Activated naive CD4-positive, alpha-beta T cell treated with anti-CD3 and anti-CD28 coated beads, Interleukin-2, amount 50 U/mL, for 24 hours (primary cell): ENCODE data around the gene SORCS3.

Source experiments
- H3K27ac Mint-ChIP-seq: one replicate; pipeline ENCODE4 v1.8.0; 2021; ENCODE audit warnings: mild to moderate bottlenecking, mixed read lengths
- H3K27me3 Mint-ChIP-seq: one replicate; pipeline ENCODE4 v1.8.0; 2021; ENCODE audit warnings: mixed read lengths
- H3K36me3 Mint-ChIP-seq: one replicate; pipeline ENCODE4 v1.8.0; 2021; ENCODE audit warnings: mixed read lengths
- H3K4me1 Mint-ChIP-seq: one replicate; pipeline ENCODE4 v1.8.0; 2021; ENCODE audit warnings: mixed read lengths
- H3K4me3 Mint-ChIP-seq: one replicate; pipeline ENCODE4 v1.8.0; 2021; ENCODE audit warnings: mild to moderate bottlenecking, mixed read lengths
- H3K9me3 Mint-ChIP-seq: one replicate; pipeline ENCODE4 v1.8.0; 2021; ENCODE audit warnings: mixed read lengths

The SORCS3 gene

DNA sequence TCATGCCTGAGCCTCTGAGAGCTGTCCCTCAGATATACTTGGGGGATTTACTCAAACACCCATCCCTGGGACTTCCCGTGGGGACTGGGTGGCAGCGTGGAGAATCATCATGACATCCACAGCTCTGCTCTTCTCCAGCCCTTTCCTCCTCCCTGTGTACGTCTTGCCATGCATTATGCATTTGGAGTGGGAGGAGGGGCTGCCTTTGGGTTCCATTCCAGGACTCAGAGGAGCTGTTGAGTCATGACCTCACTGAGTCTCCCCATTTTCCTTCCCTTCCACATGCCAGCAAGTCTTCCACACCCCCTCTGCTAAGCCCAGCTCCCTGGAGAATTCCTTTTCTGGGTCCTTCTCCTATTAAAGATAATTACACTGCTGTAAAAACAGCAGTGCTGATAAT lies 480.7 kb downstream of the SORCS3 start:
- Mint-ChIP-seq H3K9me3 (no peaks in the 10 kb centered on the region), H3K27me3 (no peaks in the 10 kb centered on the region), H3K36me3 (peaks cover 2% of the 10 kb centered on the region), H3K4me1 (no peaks in the 10 kb centered on the region), H3K4me3 (no peak overlapping the region), H3K27ac (no peak overlapping the region)

DNA sequence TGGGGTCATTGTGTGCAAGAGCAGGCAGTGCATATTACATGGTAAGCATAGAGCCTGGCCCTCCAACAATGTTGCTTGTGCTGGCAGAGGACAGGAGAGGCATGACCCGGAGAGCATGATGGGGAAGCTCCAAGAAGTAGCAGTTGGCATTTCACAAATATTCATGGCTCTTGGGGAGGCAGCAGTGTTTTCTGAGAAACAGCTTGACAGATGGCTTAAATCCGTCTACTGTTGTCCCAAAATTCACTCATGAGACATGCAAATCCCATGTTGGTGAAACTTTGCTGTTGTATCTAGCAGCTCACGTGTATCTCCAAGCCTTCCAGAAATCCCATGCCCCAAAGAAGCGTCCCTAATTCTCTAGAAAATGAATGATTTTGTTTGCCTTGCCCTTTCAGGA lies 487.0 kb downstream of the SORCS3 start:
- no peaks in the 10 kb centered on the region for H3K27me3 Mint-ChIP-seq
- no peak overlapping the region for H3K4me3 Mint-ChIP-seq
- H3K27ac Mint-ChIP-seq: no peak overlapping the region
- H3K9me3 Mint-ChIP-seq: no peaks in the 10 kb centered on the region
- H3K36me3 Mint-ChIP-seq: peaks cover 2% of the 10 kb centered on the region
- H3K4me1 Mint-ChIP-seq: no peaks in the 10 kb centered on the region

DNA sequence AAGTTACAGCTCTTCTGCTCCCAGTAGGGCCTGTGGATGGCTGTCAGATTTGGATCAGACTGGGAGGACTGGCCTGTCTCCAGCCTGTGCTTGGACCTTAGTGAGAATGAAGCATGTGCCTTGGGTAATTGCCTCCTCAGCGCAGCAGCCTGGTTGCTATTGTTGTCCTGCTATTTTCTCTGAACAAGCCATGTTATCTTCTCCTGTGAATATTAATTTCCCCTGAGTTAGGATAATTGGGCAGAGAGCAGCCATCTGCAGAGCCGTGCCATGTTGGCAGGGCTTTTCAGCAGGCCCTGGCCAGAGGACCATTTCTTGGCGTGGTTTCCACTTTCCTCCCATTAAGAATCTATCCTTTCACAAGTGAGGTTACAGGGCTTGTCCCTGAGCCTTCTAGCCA lies 497.3 kb downstream of the SORCS3 start:
- Mint-ChIP-seq H3K4me3 (no peak overlapping the region), H3K4me1 (no peaks in the 10 kb centered on the region), H3K9me3 (peaks cover 4% of the 10 kb centered on the region), H3K36me3 (peaks cover 3% of the 10 kb centered on the region), H3K27me3 (no peaks in the 10 kb centered on the region), H3K27ac (no peak overlapping the region)

DNA sequence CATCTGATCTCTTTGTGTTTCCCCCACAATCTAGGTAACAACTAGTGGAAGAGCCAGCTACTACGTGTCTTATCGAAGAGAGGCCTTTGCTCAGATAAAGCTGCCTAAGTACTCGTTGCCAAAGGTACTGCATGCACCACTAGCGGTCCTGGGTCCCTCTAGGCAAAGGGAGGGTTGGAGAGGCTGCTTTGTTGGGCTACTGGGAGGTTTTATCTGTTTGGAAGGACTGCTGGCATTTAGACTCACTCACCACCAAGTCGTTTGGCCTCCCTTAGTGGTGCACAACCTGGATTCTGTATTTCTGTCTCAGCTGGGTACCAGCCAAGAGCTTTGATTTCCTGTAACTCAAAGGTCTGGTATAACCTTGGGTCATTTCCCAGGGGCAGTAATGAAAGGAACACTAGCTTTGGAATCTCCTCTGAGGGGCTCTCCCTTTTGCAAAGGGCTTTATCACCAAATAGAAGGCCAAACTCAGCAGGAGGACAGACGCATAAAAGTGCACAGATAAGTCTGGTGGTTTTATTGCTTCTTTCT lies 498.3 kb downstream of the SORCS3 start:
- no peaks in the 10 kb centered on the region for H3K4me1 Mint-ChIP-seq
- H3K27ac Mint-ChIP-seq: no peak overlapping the region
- H3K9me3 Mint-ChIP-seq: peaks cover 4% of the 10 kb centered on the region
- no peak overlapping the region for H3K4me3 Mint-ChIP-seq
- peaks cover 3% of the 10 kb centered on the region for H3K36me3 Mint-ChIP-seq
- no peaks in the 10 kb centered on the region for H3K27me3 Mint-ChIP-seq

DNA sequence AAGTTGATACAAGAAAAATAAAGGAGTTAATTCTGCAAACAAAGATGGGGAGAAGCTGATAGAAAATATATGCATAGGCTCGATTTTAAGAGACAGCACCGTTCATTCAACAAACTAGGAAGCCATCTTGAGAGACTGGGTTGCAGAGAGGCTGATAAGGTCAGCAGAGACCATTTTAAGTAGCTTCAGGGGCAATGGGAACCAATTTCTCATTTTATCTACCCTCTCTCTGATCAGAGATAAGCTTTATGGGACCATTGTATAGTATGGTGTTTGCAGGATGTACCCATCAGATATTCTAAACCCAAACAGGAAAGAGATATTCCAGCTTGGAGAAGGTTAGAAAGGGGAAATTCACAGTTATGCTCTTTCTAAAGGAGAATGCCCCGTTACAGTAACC lies 499.5 kb downstream of the SORCS3 start:
- Mint-ChIP-seq H3K27me3 (no peaks in the 10 kb centered on the region), H3K4me1 (no peaks in the 10 kb centered on the region), H3K4me3 (no peak overlapping the region), H3K9me3 (peaks cover 2% of the 10 kb centered on the region), H3K27ac (no peak overlapping the region), H3K36me3 (peaks cover 2% of the 10 kb centered on the region)

DNA sequence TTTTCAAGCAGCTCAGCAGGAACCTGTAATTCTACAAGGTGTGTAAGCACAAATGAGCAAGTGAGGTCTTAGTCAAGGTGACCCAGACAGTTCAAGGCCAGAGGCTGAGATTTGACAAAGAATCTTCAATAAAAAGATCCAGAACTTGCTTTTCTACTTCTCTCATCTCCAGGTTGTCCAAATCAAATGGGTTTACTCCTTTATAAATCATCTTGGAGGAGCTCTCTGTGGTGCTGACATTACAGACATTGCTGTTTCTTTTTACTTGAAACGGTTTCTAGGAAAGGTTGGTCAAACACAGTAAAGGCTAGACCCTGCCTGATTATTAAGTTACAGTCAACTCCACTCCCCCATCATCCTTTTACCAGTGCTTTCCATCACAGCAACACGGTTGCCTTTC lies 504.6 kb downstream of the SORCS3 start:
- Mint-ChIP-seq H3K27ac (no peak overlapping the region), H3K4me3 (no peak overlapping the region), H3K36me3 (peaks cover 3% of the 10 kb centered on the region), H3K27me3 (no peaks in the 10 kb centered on the region), H3K9me3 (no peaks in the 10 kb centered on the region), H3K4me1 (no peaks in the 10 kb centered on the region)

DNA sequence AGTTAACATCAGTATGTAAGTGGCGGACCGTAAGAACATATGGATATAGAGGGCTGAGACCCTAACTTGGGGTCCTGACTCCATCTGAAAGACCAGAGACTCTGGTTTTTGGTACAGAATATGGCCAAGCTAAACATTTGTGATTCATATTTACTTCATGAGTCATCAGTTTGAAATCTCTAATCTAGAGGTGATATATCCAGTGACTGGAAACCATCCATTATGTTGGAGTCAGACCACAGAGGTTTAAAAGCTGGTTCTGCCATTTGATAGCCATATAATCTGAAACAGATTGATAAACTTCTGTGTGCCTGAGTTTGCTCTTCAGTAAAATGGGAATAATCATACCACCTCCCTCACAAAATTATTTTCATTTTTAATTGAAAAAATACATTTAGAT lies 505.3 kb downstream of the SORCS3 start:
- no peaks in the 10 kb centered on the region for H3K4me1 Mint-ChIP-seq
- peaks cover 3% of the 10 kb centered on the region for H3K36me3 Mint-ChIP-seq
- no peak overlapping the region for H3K4me3 Mint-ChIP-seq
- no peaks in the 10 kb centered on the region for H3K9me3 Mint-ChIP-seq
- no peak overlapping the region for H3K27ac Mint-ChIP-seq
- H3K27me3 Mint-ChIP-seq: no peaks in the 10 kb centered on the region

DNA sequence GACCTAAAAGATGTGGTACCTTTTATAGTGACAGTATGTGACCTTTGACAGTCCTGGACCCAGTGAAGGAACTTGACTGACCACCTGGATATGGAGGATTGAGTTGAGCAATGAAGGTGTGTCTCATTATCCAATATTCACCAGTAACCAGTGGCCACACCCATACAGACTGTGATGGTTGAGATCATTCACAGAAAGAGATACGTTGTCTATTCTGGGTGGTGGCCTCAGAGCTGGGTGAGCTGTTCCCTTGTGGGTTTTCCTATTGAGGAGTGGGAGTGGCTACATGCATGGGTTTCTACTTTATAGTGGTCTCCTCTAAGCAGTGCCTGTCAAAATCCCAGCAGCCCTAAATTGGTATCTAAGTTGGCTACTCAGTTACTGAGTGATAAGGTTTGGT lies 507.4 kb downstream of the SORCS3 start:
- no peaks in the 10 kb centered on the region for H3K4me1 Mint-ChIP-seq
- H3K27me3 Mint-ChIP-seq: no peaks in the 10 kb centered on the region
- H3K9me3 Mint-ChIP-seq: no peaks in the 10 kb centered on the region
- no peak overlapping the region for H3K27ac Mint-ChIP-seq
- no peak overlapping the region for H3K4me3 Mint-ChIP-seq
- peaks cover 7% of the 10 kb centered on the region for H3K36me3 Mint-ChIP-seq

DNA sequence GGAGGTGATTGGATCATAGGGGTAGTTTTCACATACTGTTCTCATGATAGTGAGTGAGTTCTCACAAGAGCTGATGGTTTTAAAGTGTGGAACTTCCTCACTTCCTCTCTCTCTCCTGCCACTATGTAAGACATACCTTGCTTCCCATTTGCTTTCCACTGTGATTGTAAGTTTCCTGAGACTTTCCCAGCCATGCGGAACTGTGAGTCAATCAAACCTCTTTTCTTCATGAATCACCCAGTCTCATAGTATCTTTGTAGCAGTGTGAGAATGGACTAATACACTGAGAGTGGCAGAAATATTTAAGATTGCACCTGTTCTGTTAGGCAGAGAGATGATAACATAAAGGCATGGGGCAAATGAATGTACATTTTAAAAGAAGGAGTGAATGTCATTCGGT lies 507.8 kb downstream of the SORCS3 start:
- no peak overlapping the region for H3K4me3 Mint-ChIP-seq
- no peaks in the 10 kb centered on the region for H3K27me3 Mint-ChIP-seq
- no peaks in the 10 kb centered on the region for H3K9me3 Mint-ChIP-seq
- peaks cover 7% of the 10 kb centered on the region for H3K36me3 Mint-ChIP-seq
- H3K27ac Mint-ChIP-seq: no peak overlapping the region
- no peaks in the 10 kb centered on the region for H3K4me1 Mint-ChIP-seq

DNA sequence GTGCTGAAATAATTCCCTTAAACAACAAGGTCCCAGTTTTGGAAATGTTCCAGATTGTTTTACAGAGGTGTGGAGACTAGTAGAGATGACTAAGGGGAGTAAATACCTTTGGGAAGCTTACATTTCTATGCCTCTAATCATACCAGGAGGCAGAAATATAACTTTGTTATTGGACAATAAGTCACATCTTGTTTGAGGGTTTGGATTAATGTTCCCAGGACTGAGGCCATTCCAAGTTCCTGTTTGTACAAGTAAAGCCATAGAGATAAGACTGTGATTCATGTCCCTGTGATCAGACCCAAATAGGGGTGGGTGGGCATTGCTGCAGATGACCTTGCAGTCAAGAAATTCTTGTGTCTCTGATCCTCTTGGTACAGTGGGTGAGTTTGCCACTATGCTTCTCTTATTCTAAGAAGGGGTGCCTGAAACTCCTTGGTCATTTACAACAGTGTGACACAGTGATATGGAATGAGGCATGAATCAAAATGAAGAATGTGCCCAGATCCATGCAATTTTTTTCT lies 508.3 kb downstream of the SORCS3 start:
- H3K4me3 Mint-ChIP-seq: no peak overlapping the region
- no peaks in the 10 kb centered on the region for H3K27me3 Mint-ChIP-seq
- H3K9me3 Mint-ChIP-seq: no peaks in the 10 kb centered on the region
- no peaks in the 10 kb centered on the region for H3K4me1 Mint-ChIP-seq
- peaks cover 7% of the 10 kb centered on the region for H3K36me3 Mint-ChIP-seq
- H3K27ac Mint-ChIP-seq: no peak overlapping the region

DNA sequence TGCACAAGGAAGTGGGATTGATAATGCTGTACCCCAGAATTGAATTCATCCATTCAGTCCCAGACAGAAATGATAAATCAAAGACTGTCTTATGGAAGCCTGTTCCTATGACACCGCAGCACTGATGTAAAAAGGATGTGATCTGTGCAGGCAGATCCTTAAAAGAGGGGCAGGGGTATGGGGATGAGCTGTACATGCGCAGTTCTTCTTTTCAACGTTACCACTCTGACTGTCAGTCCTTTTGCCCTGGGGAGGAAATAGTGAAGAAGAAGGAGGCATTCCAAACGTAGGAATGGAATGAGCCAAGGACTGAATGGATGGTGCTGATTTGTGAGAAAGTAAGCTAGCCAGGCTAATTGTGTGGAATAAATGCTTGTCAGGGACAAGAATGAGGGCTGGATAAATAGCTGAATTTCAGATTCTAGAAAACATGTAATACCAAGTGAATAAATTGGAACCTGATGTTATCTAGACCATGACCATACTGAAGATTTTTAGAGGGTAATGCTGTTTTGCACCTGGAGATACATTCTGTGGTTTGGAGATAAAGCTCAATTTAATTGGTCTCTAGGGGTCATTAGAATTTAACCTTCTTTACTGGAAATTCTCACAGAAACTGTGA lies 509.3 kb downstream of the SORCS3 start:
- Mint-ChIP-seq H3K27ac (no peak overlapping the region), H3K36me3 (peaks cover 7% of the 10 kb centered on the region), H3K4me1 (no peaks in the 10 kb centered on the region), H3K27me3 (no peaks in the 10 kb centered on the region), H3K9me3 (no peaks in the 10 kb centered on the region), H3K4me3 (no peak overlapping the region)

DNA sequence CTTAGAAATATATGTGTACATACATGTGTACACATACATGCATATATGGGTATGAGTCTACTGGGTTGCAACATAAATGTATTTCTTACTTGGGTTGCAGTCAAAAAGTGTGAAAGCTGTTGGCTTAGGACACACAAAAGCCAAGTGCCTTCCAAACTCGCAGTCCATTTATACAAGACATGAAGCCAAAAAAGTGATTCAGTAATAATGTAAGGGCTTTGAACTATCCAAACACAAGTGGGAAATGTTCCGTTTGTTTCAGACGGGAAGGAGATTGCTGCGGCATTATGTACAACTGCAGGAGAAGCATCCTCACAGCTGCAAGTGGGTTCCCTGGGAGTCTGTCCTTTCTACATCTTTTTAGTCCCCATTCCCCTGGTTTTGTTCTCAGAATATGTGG lies 513.6 kb downstream of the SORCS3 start:
- no peak overlapping the region for H3K4me3 Mint-ChIP-seq
- peaks cover 6% of the 10 kb centered on the region for H3K36me3 Mint-ChIP-seq
- H3K4me1 Mint-ChIP-seq: no peaks in the 10 kb centered on the region
- H3K9me3 Mint-ChIP-seq: no peaks in the 10 kb centered on the region
- no peaks in the 10 kb centered on the region for H3K27me3 Mint-ChIP-seq
- no peak overlapping the region for H3K27ac Mint-ChIP-seq

DNA sequence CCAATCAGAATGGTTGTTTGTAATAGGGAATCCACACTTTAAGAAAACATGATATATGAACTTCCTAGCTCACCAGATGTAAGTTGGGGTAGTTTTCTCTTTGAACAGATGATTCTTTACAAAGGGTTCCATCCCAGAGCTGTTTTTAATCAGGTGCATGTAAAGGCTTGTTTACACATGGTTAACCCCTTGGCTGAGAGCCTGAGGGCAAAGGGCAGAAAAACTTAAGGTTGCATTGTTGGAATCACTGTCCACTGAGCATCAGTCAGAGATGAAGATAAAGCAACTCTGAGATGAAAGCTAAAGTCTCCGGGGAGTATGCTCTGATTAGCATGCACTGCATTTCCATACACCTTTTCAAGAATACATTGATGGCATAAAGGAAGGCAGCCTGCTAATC lies 518.2 kb downstream of the SORCS3 start:
- Mint-ChIP-seq H3K4me3 (no peak overlapping the region), H3K9me3 (no peaks in the 10 kb centered on the region), H3K27ac (no peak overlapping the region), H3K27me3 (no peaks in the 10 kb centered on the region), H3K36me3 (peaks cover 5% of the 10 kb centered on the region), H3K4me1 (no peaks in the 10 kb centered on the region)

DNA sequence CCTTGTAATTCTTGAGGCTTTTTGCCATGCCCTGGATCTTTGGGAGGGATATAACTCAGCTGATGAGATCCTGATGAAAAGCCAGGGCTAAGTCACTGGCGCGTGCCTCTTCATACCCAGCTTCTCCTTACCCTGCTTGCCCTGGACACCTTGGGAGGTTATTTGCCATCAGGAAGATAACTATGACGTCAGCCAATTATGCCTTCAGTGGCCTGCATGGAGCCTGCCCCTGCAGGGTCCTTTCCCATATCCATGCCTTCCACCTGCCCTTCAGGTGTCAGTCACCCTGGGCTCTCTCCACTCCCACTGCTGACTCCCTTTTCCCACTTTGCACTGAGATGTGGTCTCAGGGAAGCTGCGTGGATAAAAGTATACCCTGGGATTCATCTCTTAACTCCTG lies 520.1 kb downstream of the SORCS3 start:
- H3K9me3 Mint-ChIP-seq: no peaks in the 10 kb centered on the region
- H3K4me3 Mint-ChIP-seq: no peak overlapping the region
- no peaks in the 10 kb centered on the region for H3K27me3 Mint-ChIP-seq
- H3K4me1 Mint-ChIP-seq: no peaks in the 10 kb centered on the region
- H3K36me3 Mint-ChIP-seq: peaks cover 5% of the 10 kb centered on the region
- no peak overlapping the region for H3K27ac Mint-ChIP-seq

DNA sequence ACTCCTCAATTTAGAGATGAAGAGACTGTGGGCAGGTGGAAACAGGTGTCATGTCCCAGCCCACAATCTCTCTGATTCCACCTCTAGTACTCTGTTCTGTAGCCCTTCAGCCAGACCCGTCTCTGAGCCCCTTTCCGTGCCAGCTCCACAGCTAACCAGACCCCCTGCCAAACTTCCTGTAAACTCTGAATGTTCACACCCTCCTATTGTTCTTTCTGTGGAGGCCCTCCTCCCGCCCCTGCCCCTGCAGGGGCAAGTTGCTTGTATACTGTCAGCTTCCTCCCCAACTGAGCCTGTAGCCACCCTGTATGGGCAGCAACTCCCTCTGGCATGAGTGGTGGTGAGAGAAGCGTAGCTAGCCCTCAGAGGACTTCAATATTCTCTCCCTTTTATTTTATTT lies 520.7 kb downstream of the SORCS3 start:
- H3K9me3 Mint-ChIP-seq: no peaks in the 10 kb centered on the region
- no peak overlapping the region for H3K27ac Mint-ChIP-seq
- no peaks in the 10 kb centered on the region for H3K4me1 Mint-ChIP-seq
- no peaks in the 10 kb centered on the region for H3K27me3 Mint-ChIP-seq
- peaks cover 10% of the 10 kb centered on the region for H3K36me3 Mint-ChIP-seq
- no peak overlapping the region for H3K4me3 Mint-ChIP-seq

DNA sequence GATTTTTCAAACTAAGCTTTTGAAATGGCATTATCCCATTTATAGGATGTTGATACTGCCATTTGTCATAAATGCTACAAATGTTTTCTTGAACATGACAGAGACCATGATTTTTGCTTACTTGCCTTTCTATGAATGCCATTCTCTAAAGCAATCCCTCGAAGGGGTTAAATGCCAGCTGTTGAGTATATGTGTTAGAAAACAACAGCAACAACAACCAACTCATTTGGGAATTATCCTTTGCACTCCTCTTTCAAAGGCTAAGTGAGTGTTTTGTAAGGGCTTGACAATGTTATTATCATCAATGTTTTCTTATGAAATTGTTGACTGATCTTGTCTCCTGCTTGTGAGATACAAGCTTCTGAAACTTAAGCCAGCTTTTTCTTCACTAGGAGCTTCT lies 529.4 kb downstream of the SORCS3 start:
- H3K36me3 Mint-ChIP-seq: peaks cover 14% of the 10 kb centered on the region
- H3K27ac Mint-ChIP-seq: no peak overlapping the region
- H3K9me3 Mint-ChIP-seq: no peaks in the 10 kb centered on the region
- no peaks in the 10 kb centered on the region for H3K4me1 Mint-ChIP-seq
- H3K27me3 Mint-ChIP-seq: no peaks in the 10 kb centered on the region
- no peak overlapping the region for H3K4me3 Mint-ChIP-seq

DNA sequence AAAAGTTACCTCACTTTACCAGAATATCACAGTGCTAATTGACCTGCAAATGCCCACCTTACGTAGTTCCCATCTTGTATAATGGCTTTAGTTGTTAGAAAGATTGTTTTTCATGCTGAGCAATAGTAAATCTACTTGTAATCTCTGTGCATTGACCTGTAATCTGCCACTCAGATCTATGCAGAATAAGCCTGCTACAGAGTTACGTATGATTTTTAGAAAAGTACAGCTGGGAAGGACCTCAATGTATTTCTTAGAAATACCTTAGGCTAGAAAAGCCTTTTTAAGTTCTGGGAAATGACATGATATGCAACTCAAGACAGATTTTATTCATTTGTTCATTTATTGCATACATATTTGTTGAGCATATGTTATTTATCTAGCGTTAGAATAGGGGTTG lies 530.9 kb downstream of the SORCS3 start:
- no peaks in the 10 kb centered on the region for H3K4me1 Mint-ChIP-seq
- peaks cover 9% of the 10 kb centered on the region for H3K36me3 Mint-ChIP-seq
- H3K9me3 Mint-ChIP-seq: no peaks in the 10 kb centered on the region
- no peak overlapping the region for H3K4me3 Mint-ChIP-seq
- no peaks in the 10 kb centered on the region for H3K27me3 Mint-ChIP-seq
- no peak overlapping the region for H3K27ac Mint-ChIP-seq
